GM13977 (cell line): ENCODE results near the gene GCNT1.

Experiments used
- DNase-seq: peaks from one replicate; pipeline ENCODE4 v3.0.0; 2012; ENCODE audit warnings: low spot score
- CTCF ChIP-seq: IDR thresholded peaks from 2 replicates; pipeline ENCODE4 v1.5.1; 2012; ENCODE audit warnings: mild to moderate bottlenecking, control low read depth; ENCODE audit not compliant: insufficient read depth; ENCODE audit errors: extremely low read depth, missing control alignments
- in situ Hi-C: fragments of 300-500 bp; cut with MboI; formaldehyde crosslinking; loops from one replicate; pipeline ENCODE4 v1.12.0; 2022; ENCODE audit warnings: low sequenced_read_pairs, low pct_unique_long_range_greater_than_20kb, mixed read lengths, inconsistent platforms; ENCODE audit not compliant: unreplicated experiment

Gene GCNT1

GRCh38 chr9:76443887-76444286 lies 15.1 kb upstream of the GCNT1 start:
- in situ Hi-C loops, result no loop called here
- DNase-seq, result no peak

GRCh38 chr9:76444322-76444929 lies 14.6 kb upstream of the GCNT1 start:
- DNase-seq, result no peak
- in situ Hi-C loops, result no loop called here
- TF ChIP-seq CTCF, result no peak

More at GRCh38 chr9:76443887-76444286, 15.1 kb upstream of the GCNT1 start:
- TF ChIP-seq CTCF, result no peak

- no peak for TF ChIP-seq CTCF
- in situ Hi-C loops, result loop anchor here (5.0 kb wide), 1 partner anchor 211 kb away; no protein-coding TSS in a partner anchor
- DNase-seq, result no peak
Measured at GRCh38 chr9:76445976-76446375, 13.0 kb upstream of the GCNT1 start.

GRCh38 chr9:76448501-76448900 lies 10.5 kb upstream of the GCNT1 start:
- DNase-seq, result no peak
- no peak for TF ChIP-seq CTCF
- in situ Hi-C loops, result loop anchor here (5.0 kb wide), 1 partner anchor 209 kb away; no protein-coding TSS in a partner anchor

GRCh38 chr9:76451234-76451633 lies 7.7 kb upstream of the GCNT1 start:
- DNase-seq, result no peak
- TF ChIP-seq CTCF, result no peak
- in situ Hi-C loops, result no loop called here

- in situ Hi-C loops, result no loop called here
- no peak for DNase-seq
- no peak for TF ChIP-seq CTCF
Measured at GRCh38 chr9:76452839-76453238, 6.1 kb upstream of the GCNT1 start.
